WTC11 (cell line): ENCODE results near the gene RAP1GDS1. TPM values are rescaled to one million over a fixed set of nuclear protein-coding genes. Genes with fewer than 3 reads are reported as not detected.

ENCODE experiments used
- ATAC-seq: fragments of 200-7000 bp; cut with Tn5 transposase; 2 replicates; pipeline ENCODE4 v1.10.0; 2021; ENCODE audit warnings: mild to moderate bottlenecking, moderate library complexity
- CTCF ChIA-PET: fragments of 300-600 bp; sonication (Branson Sonifier 250); formaldehyde crosslinking; loops from one replicate; lab custom pipeline; 2021; ENCODE audit warnings: antibody characterized with exemption; lab: Charles Lee
- POLR2A ChIA-PET: fragments of 350-600 bp; sonication (Branson Sonifier 250); formaldehyde crosslinking; loops from one replicate; lab custom pipeline; 2021; ENCODE audit warnings: antibody characterized with exemption; lab: Charles Lee
- DNase-seq: peaks from one replicate; pipeline ENCODE4 v3.0.0; 2021; ENCODE audit warnings: low spot score
- H3K27ac Mint-ChIP-seq: 2 replicates; pipeline ENCODE4 v1.8.0; 2021; ENCODE audit warnings: mixed read lengths
- H3K27me3 Mint-ChIP-seq: 2 replicates; pipeline ENCODE4 v1.8.0; 2021; ENCODE audit warnings: low read depth, mild to moderate bottlenecking, moderate library complexity, mixed read lengths
- H3K36me3 Mint-ChIP-seq: 2 replicates; pipeline ENCODE4 v1.8.0; 2021; ENCODE audit warnings: mixed read lengths
- H3K4me1 Mint-ChIP-seq: 2 replicates; pipeline ENCODE4 v1.8.0; 2022; ENCODE audit warnings: mixed read lengths
- H3K4me3 Mint-ChIP-seq: 2 replicates; pipeline ENCODE4 v1.8.0; 2021; ENCODE audit warnings: mild to moderate bottlenecking, moderate library complexity, mixed read lengths
- H3K9me3 Mint-ChIP-seq: 2 replicates; pipeline ENCODE4 v1.8.0; 2021; ENCODE audit warnings: mixed read lengths
- CBFB ChIP-seq: sonication (generic); formaldehyde crosslinking; IDR thresholded peaks from 2 replicates; pipeline ENCODE4 v1.8.1; 2022; ENCODE audit warnings: mild to moderate bottlenecking, low read depth, missing genetic modification reagents
- ELF4 ChIP-seq: sonication (generic); formaldehyde crosslinking; IDR thresholded peaks from 2 replicates; pipeline ENCODE4 v1.8.1; 2022; ENCODE audit warnings: low read depth, mild to moderate bottlenecking, moderate library complexity, missing genetic modification reagents
- FOXP4 ChIP-seq: sonication (generic); formaldehyde crosslinking; IDR thresholded peaks from 2 replicates; pipeline ENCODE4 v1.8.0; 2022; ENCODE audit warnings: mild to moderate bottlenecking, missing genetic modification reagents
- GTF2I ChIP-seq: fragments of 250-450 bp; sonication (Bioruptor Pico); conservative IDR thresholded peaks from 2 replicates; pipeline ENCODE4 v1.4.0; 2021; ENCODE audit warnings: mild to moderate bottlenecking
- JUN ChIP-seq: sonication (generic); formaldehyde crosslinking; IDR thresholded peaks from 2 replicates; pipeline ENCODE4 v1.8.0; 2023; ENCODE audit warnings: mild to moderate bottlenecking, missing genetic modification reagents
- MAX ChIP-seq: sonication (generic); formaldehyde crosslinking; IDR thresholded peaks from 2 replicates; pipeline ENCODE4 v1.8.0; 2022; ENCODE audit warnings: mild to moderate bottlenecking, missing genetic modification reagents
- NFE2L1 ChIP-seq: sonication (generic); formaldehyde crosslinking; IDR thresholded peaks from 2 replicates; pipeline ENCODE4 v1.8.1; 2023; ENCODE audit warnings: missing genetic modification reagents
- PRDM15 ChIP-seq: sonication (generic); formaldehyde crosslinking; IDR thresholded peaks from 2 replicates; pipeline ENCODE4 v1.8.0; 2022; ENCODE audit warnings: missing genetic modification reagents
- RELA ChIP-seq: sonication (generic); formaldehyde crosslinking; IDR thresholded peaks from 2 replicates; pipeline ENCODE4 v1.8.1; 2022; ENCODE audit warnings: missing genetic modification reagents, mild to moderate bottlenecking, borderline replicate concordance
- RORB ChIP-seq: fragments of 250-450 bp; sonication (Bioruptor Pico); IDR thresholded peaks from 2 replicates; pipeline ENCODE4 v1.9.0; 2021; ENCODE audit warnings: mild to moderate bottlenecking
- SMAD4 ChIP-seq: sonication (generic); formaldehyde crosslinking; IDR thresholded peaks from 2 replicates; pipeline ENCODE4 v1.8.0; 2022; ENCODE audit warnings: mild to moderate bottlenecking, missing genetic modification reagents
- TEAD4 ChIP-seq: sonication (generic); formaldehyde crosslinking; IDR thresholded peaks from 2 replicates; pipeline ENCODE4 v1.8.0; 2022; ENCODE audit warnings: mild to moderate bottlenecking, missing genetic modification reagents
- USF2 ChIP-seq: sonication (generic); formaldehyde crosslinking; IDR thresholded peaks from 2 replicates; pipeline ENCODE4 v1.8.1; 2023; ENCODE audit warnings: mild to moderate bottlenecking, missing genetic modification reagents, moderate library complexity
- ZNF121 ChIP-seq: sonication (generic); formaldehyde crosslinking; IDR thresholded peaks from 2 replicates; pipeline ENCODE4 v1.8.0; 2023; ENCODE audit warnings: missing genetic modification reagents
- ZNF219 ChIP-seq: sonication (generic); formaldehyde crosslinking; IDR thresholded peaks from 2 replicates; pipeline ENCODE4 v1.8.0; 2023; ENCODE audit warnings: missing genetic modification reagents, mild to moderate bottlenecking, borderline replicate concordance
- ZNF232 ChIP-seq: sonication (generic); formaldehyde crosslinking; IDR thresholded peaks from 2 replicates; pipeline ENCODE4 v1.8.0; 2022; ENCODE audit warnings: mild to moderate bottlenecking, missing genetic modification reagents
- ZNF317 ChIP-seq: sonication (generic); formaldehyde crosslinking; IDR thresholded peaks from 2 replicates; pipeline ENCODE4 v1.8.1; 2023; ENCODE audit warnings: low read depth, mild to moderate bottlenecking, moderate library complexity, missing genetic modification reagents, borderline replicate concordance
- total RNA-seq: library from RNA; stranded (reverse); gene quantifications from 3 replicates; pipeline ENCODE4 v1.2.3, GENCODE V29; 2021
- TF ChIP-seq, protein P1 (sequence below): sonication (generic); formaldehyde crosslinking; IDR thresholded peaks from 2 replicates; pipeline ENCODE4 v1.8.1; 2023; ENCODE audit warnings: mild to moderate bottlenecking, missing genetic modification reagents

RAP1GDS1 gene
- total RNA-seq, 1 experiment from 2014 or later = 29.9 TPM

DNA sequence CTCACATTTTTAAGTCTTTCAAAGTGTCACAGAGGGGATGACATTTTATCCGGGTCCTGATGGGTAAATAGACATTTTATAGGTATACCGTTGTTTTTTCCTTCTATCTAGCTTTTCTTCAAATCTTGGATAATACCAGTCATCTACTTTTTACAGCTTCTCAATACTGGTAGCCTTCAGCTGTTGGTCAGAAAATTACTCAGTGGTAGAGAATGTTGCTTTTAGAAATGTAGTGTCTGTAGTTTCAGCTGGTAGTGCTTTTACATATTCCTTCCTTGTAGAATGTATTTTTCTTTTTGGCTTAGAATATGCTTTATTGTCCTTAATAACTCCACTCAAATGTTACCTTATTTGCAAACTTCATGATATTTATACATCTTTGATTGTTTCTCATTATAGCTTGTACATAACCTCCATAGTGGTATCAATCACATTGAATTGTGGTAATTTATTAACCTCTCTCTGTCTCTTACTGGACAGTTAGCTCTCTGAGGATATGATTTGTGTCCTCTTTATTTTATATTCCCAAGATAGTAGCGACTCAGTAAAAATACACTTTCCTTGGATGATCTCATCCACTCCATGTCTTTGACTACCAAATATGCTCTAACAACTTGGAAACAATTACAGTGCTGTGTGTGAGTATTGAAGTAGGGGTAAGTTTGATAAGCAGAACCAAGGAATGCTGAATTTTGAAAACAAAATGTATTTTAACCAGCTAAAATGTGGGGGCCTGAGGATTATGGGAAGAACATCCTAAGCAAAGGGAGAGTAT, 53.8 kb downstream of the RAP1GDS1 start:
- POLR2A ChIA-PET = no interaction called here
- peaks cover 3% of the 10 kb centered on the region; the same call in 1 of the 2 replicates for H3K27me3 Mint-ChIP-seq
- no peak overlapping the region for H3K27ac Mint-ChIP-seq
- H3K4me1 Mint-ChIP-seq = peaks cover 9% of the 10 kb centered on the region
- peaks cover 15% of the 10 kb centered on the region for H3K9me3 Mint-ChIP-seq
- no peak for ATAC-seq
- TF ChIP-seq, protein P1, sequence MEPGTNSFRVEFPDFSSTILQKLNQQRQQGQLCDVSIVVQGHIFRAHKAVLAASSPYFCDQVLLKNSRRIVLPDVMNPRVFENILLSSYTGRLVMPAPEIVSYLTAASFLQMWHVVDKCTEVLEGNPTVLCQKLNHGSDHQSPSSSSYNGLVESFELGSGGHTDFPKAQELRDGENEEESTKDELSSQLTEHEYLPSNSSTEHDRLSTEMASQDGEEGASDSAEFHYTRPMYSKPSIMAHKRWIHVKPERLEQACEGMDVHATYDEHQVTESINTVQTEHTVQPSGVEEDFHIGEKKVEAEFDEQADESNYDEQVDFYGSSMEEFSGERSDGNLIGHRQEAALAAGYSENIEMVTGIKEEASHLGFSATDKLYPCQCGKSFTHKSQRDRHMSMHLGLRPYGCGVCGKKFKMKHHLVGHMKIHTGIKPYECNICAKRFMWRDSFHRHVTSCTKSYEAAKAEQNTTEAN (CRISPR knock-in tag) = no peak
- TF ChIP-seq SMAD4 (CRISPR knock-in tag) = no peak
- no peak for TF ChIP-seq ZNF219
- DNase-seq = no peak
- CTCF ChIA-PET = no interaction called here
- no peak overlapping the region for H3K4me3 Mint-ChIP-seq
- H3K36me3 Mint-ChIP-seq = peaks cover 16% of the 10 kb centered on the region

DNA sequence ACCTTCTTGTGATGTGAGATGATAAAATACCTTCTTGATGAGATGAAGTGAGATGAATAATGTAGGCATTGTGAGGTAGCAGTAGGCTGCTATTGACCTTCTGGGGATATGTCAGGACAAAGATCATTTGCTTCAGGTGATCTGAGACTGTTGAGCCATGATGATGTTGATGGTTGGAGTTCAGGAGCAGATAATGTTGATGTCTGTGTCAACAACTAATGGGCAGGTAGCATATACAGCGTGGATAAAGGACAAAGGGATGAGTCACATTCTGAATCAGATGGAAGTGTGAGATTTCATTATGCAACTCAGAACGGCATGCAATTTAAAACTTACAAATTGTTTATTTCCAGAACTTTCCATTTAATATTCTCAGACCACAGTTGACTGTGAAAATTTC, 57.3 kb downstream of the RAP1GDS1 start:
- DNase-seq (no peak), ATAC-seq (no peak)
- Mint-ChIP-seq H3K27me3 (peaks cover 4% of the 10 kb centered on the region; the same call in 1 of the 2 replicates), H3K4me3 (no peak overlapping the region), H3K4me1 (peaks cover 9% of the 10 kb centered on the region), H3K27ac (no peak overlapping the region), H3K36me3 (peaks cover 20% of the 10 kb centered on the region), H3K9me3 (peaks cover 18% of the 10 kb centered on the region)
- TF ChIP-seq JUN (CRISPR knock-in tag) = no peak
- TF ChIP-seq ZNF219 = no peak
- CTCF ChIA-PET = no interaction called here
- POLR2A ChIA-PET = no interaction called here

GRCh38 chr4:98319021-98319420, 57.8 kb downstream of the RAP1GDS1 start:
- Mint-ChIP-seq H3K27ac (no peak overlapping the region), H3K4me1 (peaks cover 4% of the 10 kb centered on the region), H3K9me3 (peaks cover 18% of the 10 kb centered on the region), H3K4me3 (no peak overlapping the region), H3K36me3 (peaks cover 20% of the 10 kb centered on the region), H3K27me3 (peaks cover 4% of the 10 kb centered on the region; the same call in 1 of the 2 replicates)
- ChIA-PET POLR2A (no interaction called here), CTCF (no interaction called here)
- TF ChIP-seq ZNF317 (CRISPR knock-in tag) (no peak), FOXP4 (CRISPR knock-in tag) (no peak), ELF4 (CRISPR knock-in tag) (no peak), CBFB (CRISPR knock-in tag) (no peak), MAX (no peak), RORB (CRISPR knock-in tag) (no peak), ZNF121 (CRISPR knock-in tag) (no peak), TEAD4 (CRISPR knock-in tag) (no peak), PRDM15 (CRISPR knock-in tag) (no peak), RELA (CRISPR knock-in tag) (no peak), USF2 (CRISPR knock-in tag) (no peak), ZNF232 (CRISPR knock-in tag) (no peak), GTF2I (CRISPR knock-in tag) (no peak), NFE2L1 (no peak)
- ATAC-seq (no peak), DNase-seq (no peak)
